SKM-1 (cell line): ENCODE data around the gene C8G.

Experiments
- DNase-seq: peaks from one replicate; lab custom pipeline; 2025; ENCODE audit not compliant: unreplicated experiment; lab: John Stamatoyannopoulos, UW

Gene C8G

DNA sequence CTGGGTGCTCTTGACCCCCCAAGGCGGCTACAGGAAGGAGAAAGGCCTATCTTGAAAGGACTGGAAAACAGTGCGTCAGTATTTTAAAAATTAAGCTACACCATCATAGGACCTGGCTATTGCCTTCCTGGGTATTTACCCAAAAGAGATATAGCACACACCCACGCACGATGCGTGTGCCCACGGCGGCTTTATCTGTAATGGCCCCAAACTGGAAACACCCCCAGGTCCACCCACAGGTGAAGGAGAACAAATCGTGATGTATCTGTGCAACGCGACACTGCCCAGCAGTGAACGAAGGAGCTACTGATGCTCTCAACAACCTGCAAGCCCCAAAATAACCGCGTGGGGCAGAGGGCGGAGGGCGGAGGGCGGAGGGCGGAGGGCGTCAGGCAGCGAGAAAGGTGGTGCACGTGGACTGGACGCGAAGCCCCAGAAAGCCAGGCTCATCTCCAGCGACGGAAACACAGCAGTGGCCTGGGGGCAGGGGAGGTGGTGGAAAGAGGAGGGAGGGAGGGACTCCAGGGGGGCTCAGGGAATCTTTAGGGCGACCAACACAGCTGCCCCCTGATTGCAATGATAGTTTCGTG is 19.9 kb downstream of the C8G start:
- DNase-seq, result no peak

DNA sequence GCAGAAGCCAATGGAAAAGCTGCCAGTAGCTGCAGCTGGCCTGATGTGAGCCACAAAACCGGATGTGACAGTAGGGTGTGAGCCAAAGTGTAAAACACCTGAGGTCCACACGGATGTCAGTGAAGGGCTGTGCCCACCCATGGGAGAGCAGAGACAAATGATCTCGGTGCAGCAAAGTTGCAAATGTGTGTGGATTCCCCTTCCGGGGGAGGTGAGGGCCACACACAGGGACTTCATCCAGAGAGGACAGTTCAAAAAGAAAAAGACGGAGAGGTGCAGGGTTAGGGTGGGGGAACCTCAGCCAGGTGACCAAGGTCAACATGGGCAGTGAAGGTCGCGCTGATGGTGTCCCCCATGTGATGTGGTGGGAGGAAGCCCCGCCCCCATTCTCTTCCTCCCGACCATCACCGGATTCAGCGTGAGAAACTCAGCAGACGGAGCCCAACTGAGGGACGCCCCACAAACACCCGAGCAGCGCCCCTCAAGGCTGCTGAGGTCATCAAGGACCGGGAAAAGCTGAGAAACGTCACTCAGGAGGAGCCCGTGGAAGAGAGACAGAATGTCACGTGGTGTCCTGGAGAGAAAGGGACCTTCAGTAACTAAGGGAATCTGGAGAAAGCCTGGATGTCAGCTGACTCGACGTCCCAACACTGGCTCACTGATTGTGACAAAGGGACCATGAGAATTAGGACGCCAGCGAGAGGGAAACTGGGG is 20.9 kb downstream of the C8G start:
- DNase-seq, result no peak

DNA sequence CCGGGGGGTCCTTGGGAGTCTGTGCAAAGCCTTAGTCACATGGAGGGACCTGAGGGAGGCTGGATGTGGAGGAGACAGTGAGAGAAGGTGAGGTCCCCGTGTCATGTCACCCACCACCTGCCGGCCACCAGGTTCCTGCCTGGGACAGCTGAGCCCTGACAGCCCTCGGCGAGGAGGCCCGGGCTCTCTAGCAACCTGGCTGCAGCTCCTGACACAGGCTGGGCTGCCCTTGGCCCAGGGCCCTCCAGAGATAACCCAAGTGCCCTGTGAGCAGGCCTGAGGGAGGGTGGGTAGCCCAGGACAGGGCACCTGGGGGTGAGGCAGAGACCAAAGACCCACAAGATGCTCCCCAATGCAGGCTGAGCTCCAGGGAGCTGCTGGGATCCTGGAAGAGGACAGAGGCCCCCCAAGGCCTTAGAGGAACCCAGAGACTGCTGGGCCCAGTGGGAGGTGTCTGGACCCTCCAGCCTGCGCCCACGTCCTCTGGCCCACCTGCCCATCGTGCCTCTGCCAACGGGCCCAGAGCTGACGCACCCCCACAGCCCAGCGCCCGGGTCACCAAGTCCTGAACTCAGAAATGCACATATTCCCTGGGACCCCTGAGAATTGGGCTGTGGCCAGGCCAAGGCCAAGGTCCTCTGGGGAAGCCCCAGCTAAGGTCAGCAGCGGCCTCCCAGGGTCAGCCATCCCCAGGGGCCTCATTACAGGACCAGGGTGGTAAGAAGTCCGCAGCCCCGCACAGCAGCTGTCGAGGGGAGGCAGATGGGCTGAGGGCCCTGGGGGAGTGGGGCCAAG is 23.5 kb downstream of the C8G start:
- no peak for DNase-seq

DNA sequence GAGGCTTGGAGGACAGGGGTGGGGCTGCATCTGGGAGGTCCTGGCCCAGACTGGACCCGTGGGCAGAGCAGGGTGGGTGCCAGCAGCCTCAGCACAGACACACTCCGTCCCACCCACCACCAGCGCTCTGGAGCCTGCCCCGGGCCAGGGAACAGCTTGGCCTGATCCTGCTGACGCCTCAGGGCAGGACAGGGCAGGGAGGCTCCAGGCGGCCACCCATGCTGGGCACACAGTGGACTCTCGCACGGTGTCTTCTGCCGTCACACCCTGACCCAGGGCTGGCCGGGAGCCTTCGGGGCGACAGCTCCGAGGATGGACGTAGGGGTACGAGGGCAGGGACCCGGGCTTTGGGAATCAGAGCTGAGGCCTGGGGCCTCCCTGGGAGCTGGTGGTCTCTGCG is 24.1 kb downstream of the C8G start:
- no peak for DNase-seq

DNA sequence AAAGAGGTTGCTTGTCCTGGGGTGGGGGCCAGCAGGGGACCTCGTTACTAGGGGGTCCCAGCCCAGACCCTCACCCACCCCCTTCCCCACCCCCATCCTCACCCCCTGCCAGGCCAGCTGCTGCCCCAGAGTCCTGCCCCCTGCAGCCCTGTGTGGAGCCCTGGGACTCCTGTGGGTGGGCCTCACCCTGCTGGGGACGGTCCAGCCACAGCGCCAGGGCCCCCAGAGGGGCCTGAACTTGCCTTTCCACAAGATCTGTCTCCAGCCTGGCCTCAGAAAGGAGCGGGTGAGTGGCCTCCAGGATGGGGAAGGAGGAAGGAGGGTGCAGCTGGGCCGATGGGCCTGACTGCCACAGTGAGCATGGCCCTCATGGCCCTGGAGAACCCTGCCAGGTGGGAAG is 24.7 kb downstream of the C8G start:
- DNase-seq, result no peak

DNA sequence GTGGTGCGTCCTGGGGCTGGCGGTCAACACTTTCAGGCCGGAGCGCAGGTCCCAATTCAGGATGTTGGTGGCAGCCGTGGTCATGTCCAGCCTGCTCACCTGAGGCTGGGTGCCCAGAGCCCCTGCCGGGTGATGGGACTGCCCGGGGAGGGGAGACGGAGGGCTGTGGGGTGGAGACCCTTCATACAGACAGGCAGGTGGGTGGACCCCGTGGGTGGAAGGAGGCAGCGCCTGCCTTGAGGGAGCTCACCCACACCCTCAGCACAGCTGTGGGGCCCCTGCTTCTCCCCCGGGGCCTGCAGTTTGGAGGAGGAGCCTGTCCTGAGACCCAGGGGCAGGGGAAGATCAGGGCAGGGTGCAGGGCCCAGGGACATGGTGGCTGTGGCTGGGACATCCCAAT is 25.3 kb downstream of the C8G start:
- no peak for DNase-seq

DNA sequence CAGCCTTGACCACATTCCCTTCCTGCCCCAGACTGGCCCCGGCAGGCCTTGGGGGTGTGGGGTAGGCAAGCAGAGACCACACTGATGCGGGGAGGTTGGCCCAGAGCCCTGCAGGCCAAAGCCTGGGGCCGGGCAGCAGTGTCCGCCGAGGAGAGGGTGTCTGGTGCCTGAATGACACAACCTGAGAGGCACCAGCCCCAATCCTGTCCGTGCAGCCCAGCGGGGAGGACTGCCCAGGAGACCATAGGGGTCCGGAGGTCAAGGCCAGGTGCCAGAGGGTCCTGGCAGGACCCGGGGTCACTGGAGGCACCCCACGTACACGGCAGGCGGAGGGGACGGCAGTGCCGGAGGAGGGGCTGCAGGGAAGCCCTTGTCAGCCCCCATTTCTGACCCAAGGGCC is 26.7 kb downstream of the C8G start:
- no peak for DNase-seq

DNA sequence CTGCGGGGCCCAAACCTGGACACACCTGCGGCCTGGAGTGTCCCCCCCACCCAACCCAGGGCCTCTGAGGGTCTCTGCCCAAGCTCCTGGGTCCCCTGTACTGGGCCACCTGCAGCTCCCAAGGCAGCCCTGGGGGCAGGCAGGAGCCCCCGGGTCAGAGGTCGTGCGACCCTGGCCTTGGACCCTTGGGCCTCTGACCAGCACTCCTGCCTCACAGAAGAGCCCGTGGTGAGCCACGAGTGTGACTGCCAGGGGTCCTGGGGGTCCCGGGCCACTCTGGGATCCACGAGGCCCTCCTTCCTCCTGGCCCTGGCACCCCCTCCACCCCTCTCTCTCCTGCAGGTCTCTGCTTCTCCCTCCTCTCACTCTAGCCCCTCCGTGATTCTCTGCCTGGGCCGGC is 27.3 kb downstream of the C8G start:
- DNase-seq, result no peak

DNA sequence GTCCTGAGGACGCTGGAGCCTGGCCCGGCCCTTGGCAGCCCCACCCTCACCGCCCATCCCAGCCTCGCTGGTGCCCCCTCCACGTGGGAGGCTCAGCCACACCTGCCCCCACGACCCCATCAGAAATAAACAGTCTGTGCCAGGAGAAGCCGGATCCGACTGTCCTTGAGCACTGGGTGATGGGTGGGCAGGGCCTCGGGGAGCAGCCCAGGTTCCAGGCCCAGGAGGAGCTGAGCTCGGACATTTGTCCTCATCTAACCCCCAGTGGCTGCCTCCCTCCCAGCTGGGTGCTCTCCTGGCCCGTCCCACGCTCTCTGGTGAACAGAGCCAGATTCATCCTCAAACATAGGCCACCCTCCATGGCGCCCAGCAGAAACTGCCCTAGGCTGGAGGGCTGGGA is 27.7 kb downstream of the C8G start:
- no peak for DNase-seq

DNA sequence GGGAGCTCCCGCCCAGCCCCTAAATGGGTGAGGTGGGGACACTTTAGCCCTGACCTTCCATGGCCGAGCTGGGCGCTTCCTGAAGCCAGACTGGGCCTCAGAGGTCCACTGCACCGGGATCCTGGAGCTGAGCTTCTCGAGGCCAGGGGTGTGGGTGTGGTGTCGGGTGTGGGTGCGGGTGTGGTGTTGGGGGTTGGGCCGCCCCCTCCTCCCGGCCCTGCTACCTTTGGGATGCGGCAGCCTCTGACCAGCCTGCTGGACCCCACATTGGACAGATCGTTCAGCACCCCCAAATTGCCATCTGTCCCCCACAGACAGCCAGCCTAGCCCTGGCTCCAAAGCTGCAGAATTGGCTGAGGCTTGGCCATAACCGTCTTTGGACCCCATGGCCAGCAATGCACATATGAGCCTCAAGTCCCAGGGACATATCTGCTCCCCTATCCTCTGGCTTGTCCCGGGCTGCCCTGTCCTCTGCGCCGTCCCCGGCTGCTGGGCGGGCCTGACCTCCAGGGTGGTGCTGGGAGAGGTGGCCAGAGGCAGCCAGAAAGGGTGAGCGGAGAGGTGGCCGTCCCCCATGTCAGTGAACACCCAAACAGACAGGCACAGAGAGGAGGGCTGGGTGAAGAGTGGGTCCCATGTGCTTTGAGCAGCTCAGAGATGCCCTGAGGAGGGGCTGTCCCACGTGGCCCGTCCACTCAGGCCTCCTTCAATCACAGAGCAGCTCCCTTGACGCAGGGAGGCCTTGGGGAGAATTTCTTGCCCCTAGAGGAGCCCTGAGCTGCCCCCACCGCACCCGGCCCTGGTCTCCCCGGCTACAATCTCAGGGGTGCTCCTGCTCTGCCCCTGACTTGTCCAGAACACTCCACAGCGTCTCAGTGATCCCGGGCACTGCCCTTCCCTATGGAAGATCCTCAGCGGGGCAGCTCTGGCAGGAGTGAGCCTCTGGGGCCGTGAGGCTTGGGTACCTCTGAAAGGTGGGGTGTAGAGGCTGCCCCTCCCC is 28.9 kb downstream of the C8G start:
- DNase-seq, result no peak

DNA sequence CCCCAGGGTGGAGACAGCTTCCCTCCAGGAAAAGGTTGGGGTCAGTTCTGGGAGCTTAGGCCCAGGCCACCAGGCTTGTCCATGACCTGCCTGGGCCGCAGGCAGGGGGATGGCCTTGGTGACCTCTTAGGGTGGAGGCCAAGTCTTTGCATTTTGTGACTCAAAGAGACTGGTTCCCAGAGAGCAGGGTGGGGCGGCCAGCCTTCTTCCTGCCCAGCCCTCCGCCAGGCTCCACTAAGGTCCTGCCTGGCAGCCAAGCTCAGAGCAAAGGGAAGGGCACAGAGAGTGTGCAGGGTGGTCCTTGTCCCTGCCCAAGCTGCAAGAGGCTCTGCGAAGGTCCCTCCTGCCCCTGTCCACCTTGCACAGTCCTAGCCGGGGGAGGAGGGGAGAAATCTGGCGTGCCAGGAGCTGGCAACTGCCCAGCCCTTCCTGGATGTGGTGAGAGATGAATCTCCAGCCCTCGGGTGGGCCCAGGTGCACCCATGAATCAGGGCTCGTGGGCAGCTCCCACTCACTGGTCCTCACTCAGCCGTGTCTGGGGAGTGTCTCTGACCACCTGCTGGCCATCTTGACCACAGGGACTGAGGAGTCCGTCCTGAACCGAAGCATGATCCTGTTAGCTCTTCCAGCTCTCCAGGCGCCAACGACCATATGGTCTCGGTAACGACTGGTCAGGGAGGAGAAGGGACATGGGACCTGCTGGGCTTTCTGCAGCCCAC is 29.9 kb downstream of the C8G start:
- no peak for DNase-seq

DNA sequence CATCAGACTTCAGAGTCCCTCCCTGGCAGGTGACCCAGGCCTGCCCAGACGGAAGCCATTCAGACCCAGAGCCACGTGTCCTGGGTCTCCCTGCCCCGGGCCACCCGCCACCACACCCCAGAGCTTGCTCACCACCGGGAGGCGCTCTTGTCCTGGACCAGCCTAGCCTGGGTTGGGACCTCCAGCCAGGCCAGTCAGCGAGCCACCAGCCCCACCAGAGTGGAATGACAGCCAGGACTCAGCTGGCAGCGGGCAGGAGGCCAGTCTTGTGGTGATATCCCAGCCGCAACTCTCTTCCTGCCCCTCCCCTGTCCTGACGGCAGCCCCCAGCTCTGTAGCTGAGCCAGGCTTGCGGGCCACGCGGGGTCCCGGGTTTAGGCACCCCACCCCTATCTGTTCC is 30.6 kb downstream of the C8G start:
- DNase-seq, result no peak

DNA sequence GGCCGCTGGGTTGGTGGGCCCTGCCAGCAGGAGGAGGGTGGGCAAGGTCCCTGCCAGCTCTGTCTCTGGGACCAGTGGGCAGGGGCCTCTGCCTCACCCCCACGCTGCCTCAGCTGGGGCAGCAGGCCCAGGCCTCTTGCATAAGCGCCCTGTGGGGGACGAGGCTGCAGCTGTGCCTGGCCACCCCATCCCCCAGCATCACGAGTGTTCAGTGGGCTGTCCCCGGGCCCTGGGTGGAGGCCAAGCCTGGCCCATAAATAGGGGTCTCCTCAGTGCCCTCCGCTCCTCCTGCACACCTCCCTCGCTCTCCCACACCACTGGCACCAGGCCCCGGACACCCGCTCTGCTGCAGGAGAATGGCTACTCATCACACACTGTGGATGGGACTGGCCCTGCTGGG is 32.2 kb downstream of the C8G start, which contains the start of gene PTGDS:
PTGDS (plus strand) TSS at position 282 of the 400 bp plus-strand sequence; CDS start at position 357, 75 bp downstream.
- DNase-seq, result no peak

DNA sequence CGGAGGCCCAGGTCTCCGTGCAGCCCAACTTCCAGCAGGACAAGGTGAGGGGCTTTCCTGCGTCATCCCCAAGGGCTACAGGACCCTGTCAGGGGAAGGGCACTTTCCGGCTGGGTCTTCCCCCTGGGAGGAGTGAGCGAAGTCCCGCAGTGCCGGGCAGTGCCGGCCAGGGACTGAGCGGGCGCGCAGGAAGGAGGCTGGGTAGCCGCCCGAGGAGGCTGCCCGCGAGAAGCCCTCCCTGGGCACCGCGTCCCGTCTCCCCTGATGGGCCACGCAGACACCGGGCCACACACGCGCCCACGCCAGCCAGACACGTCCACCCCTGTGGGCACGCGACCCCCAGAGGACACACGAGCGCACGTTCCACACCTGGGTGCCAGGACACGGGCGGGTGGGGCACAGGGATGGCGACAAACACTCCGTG is 32.6 kb downstream of the C8G start:
- no peak for DNase-seq

DNA sequence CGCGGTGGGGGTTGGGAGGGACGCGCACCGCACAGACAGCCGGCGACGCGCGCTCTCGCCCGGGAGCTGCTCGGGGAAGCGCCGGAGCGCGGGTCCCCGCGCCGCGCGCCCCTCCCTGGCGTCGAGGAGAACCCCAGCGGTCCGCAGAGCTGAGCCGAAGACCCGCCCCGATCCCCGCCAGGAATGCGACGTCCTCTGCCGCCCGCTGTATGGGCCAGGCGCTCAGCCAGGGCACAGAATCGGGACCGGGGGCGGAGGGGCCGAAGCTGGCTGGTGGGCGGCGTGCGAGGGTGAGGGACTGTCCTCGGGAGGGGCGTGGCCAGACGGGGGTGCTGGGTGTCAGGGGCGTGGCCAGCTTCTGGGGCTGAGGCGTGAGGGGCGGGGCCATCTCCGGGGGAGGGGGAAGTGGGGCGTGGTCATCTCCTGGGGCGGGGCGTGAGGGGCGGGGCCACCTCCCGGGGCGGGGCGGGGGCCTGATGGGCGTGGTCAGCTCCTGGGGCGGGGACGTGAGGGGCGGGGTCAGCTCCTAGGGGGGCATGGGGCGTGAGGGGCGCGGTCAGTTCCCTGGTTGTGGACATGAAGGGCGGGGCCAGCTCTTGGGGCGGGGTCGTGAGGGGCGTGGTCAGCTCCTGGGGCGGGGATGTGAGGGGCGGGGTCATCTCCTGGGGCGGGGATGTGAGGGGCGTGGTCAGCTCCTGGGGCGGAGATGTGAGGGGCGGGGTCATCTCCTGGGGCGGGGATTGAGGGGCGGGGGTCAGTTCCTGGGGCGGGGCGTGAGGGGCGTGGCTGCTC is 33.2 kb downstream of the C8G start:
- DNase-seq, result no peak

DNA sequence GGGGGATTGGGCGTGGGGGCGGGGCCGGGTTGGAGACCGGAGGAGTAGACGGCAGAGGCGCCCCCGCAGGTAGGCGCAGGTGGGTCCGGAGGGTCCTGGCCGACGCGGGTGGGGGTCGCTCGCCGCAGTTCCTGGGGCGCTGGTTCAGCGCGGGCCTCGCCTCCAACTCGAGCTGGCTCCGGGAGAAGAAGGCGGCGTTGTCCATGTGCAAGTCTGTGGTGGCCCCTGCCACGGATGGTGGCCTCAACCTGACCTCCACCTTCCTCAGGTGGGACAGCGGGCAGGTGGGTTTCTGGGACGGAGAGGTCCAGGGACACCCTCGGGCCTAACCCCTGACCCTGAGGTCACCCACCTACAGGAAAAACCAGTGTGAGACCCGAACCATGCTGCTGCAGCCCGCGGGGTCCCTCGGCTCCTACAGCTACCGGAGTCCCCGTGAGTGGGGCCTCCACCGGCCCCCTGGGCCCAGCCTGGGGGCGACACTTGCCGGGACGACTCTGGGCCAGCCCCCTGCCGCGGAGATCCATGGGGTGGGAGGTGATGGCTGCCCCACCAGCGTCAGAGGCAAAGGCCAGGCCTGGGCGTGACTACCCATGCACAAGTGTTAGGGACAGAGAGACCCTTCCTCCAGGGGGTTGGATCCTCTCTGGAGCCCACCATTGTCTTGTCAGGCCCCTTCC is 34.0 kb downstream of the C8G start:
- no peak for DNase-seq

DNA sequence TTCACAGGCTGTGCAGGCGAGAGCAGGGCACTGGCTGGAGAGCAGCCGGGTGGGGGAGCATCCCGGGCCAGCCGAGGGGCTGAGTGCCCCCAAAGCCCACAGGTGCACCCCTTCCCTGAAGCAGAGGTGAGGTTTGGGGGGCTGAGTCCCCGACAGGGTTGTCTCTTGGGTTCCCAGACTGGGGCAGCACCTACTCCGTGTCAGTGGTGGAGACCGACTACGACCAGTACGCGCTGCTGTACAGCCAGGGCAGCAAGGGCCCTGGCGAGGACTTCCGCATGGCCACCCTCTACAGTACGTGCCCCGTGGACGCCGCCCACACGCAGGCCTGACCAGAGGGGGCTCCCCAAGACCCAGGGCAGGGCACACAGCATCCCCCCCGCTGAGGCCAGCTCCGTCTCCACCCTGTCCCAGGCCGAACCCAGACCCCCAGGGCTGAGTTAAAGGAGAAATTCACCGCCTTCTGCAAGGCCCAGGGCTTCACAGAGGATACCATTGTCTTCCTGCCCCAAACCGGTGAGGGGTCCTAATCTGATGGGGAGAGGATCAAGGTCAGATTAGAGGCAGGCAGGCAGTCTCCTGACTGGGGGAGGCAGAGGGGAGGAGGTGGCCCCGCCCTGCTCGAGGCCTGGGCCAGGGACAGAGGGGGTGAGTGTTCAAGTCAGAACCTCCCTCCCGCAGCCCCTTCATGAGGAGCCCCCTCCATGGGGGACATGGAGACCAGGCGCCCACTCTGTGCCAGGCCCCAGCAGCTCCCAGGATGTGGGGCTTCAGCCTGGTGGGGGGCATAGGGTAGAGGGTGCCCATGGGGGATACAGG is 34.9 kb downstream of the C8G start:
- DNase-seq, result no peak
